Measurements from ENCODE around the gene RIN1. TPM values are rescaled to one million over a fixed set of nuclear protein-coding genes. Genes with fewer than 3 reads are reported as not detected.
A peak's percentile ranks its signal among the peaks of the same experiment; 100 is the strongest.

The RIN1 gene
- total RNA-seq, 1 experiment from 2014 or later, result 5.4 TPM

DNA sequence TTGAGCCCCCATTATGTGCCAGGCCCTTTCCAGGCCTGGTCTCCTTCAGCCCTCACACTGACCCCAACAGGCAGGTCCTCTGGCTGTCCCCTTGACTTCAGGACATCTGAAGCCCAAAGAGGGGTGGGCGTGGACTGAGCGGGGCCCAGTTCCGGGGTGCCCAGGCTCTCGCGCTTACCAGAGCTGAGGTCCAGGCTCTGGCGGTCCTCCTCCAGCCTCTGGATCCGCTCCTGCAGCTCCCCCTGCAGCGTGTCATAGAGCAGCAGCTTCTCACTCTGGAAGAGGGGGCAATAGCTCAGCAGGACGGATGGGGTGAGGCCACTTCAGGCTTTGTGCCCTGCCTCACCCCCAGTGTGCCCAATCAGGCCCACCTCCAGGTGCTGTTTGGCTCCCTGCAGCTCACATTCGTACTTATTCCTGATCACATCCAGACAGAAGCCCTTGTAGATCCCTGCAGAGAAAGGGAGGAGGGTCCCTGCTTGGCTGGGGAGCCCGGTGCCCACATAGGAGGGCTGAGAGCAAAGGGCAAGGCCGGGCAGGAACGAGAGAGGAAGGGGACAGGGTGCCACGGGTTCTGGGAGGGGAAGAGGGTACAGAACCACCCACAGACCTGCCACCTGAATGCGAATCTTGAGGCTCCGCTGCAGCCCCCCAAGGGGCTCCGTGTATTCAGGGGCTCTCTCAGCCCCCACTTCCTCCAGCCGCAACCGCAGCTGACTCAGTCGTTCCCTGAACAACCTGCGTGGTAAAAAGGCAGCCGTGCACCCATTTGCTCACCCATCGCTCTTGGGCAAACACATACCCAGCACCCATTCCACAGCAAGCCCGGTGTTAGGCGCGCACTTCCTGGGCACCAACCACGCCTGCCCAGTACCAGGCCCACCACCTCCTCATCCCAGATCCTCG is 4.6 kb upstream of the RIN1 start:
- no peak for DNase-seq
- no peak overlapping the region for H4K5ac ChIP-seq (ENCODE audit: insufficient read length, low read depth, low read length)
- no peak overlapping the region for H2BK15ac ChIP-seq (ENCODE audit: low read depth, low read length)
- H3K23ac ChIP-seq (ENCODE audit: insufficient read length, low read depth, low read length), result no peak overlapping the region
- peaks cover 4% of the 10 kb centered on the region for H3K23me2 ChIP-seq (ENCODE audit: insufficient read length, low read depth, low read length, poor library complexity, severe bottlenecking)
- no peak overlapping the region for H2BK5ac ChIP-seq (ENCODE audit: insufficient read length, low read length)
- H3K4me3 Mint-ChIP-seq, result 0 out of 5 replicates have a peak overlapping the region, but pooled peaks of 1 of the 2 experiments have one; percentile 14
- H3K79me2 ChIP-seq (ENCODE audit: insufficient read depth, low read length), result peaks cover 2% of the 10 kb centered on the region; the same call in 1 of the 2 replicates
- H3K79me1 ChIP-seq (ENCODE audit: insufficient read depth, low read depth, low read length, poor library complexity, severe bottlenecking), result no peaks in the 10 kb centered on the region
- H3K9ac ChIP-seq (ENCODE audit: extremely low read depth, insufficient read length, low read length), result no peak overlapping the region
- H2AK5ac ChIP-seq (ENCODE audit: insufficient read length, low read length), result no peak overlapping the region
- peaks cover 12 to 35% (median 27%) of the 10 kb centered on the region in 3 experiments; a peak in 6 of 7 replicates for H3K36me3 Mint-ChIP-seq (ENCODE audit: insufficient read depth in 1 of 3, low read depth in 3 of 3)
- H2AFZ ChIP-seq (ENCODE audit: low read length), result no peak overlapping the region
- H3K14ac ChIP-seq (ENCODE audit: insufficient read depth, low read length), result no peak overlapping the region
- no peak overlapping the region for H3K18ac ChIP-seq (ENCODE audit: insufficient read length, low read depth, low read length)
- peak overlapping the region in 1 of 3 experiments; percentile 79; a peak in 1 of 7 replicates for H3K27ac Mint-ChIP-seq
- no peak overlapping the region for H3K4me2 ChIP-seq (ENCODE audit: insufficient read depth, insufficient read length, low read length)
- peaks cover 3% of the 10 kb centered on the region for H4K20me1 ChIP-seq (ENCODE audit: control insufficient read depth, insufficient read depth, insufficient read length)
- no peaks in the 10 kb centered on the region for H3K9me3 ChIP-seq (ENCODE audit: control insufficient read depth, low read depth, low read length)
- H4K8ac ChIP-seq (replicated peaks; ENCODE audit: insufficient read length, low read depth, low read length), result no peak overlapping the region
- H3K56ac ChIP-seq (ENCODE audit: insufficient read length, low read depth, low read length), result no peak overlapping the region
- no peaks in the 10 kb centered on the region for H3K9me3 Mint-ChIP-seq
- H2BK12ac ChIP-seq (ENCODE audit: insufficient read length, low read depth, low read length), result no peak overlapping the region
- H3K27ac ChIP-seq (ENCODE audit: insufficient read length, low read depth, low read length), result no peak overlapping the region
- H3K27me3 ChIP-seq (ENCODE audit: insufficient read depth, low read length), result no peaks in the 10 kb centered on the region
- TF ChIP-seq CTCF (conservative IDR thresholded peaks at IDR 0.05), result no peak
- no peaks in the 10 kb centered on the region for H3K27me3 Mint-ChIP-seq (ENCODE audit: low read depth)
- no CpG with 5 or more reads among the region's 28 CpGs for WGBS (ENCODE audit: extremely low coverage, insufficient read length, low lambda C conversion rate)
- H3K4me1 Mint-ChIP-seq, result peaks cover 32 to 33% of the 10 kb centered on the region in 2 experiments
- no peak overlapping the region for H3T11ph ChIP-seq (ENCODE audit: low read length)
- H2BK20ac ChIP-seq (ENCODE audit: low read depth, low read length, poor library complexity, severe bottlenecking), result no peak overlapping the region
- H3K4me1 ChIP-seq (ENCODE audit: insufficient read depth, low read length), result no peaks in the 10 kb centered on the region
- no peak overlapping the region for H4K91ac ChIP-seq (ENCODE audit: insufficient read length, low read depth, low read length)
- no peak overlapping the region for H3K4ac ChIP-seq (ENCODE audit: low read depth, low read length)
- H2BK120ac ChIP-seq (ENCODE audit: low read depth, low read length, poor library complexity, severe bottlenecking), result no peak overlapping the region

Measured in H9 (cell line).